GOT3 (cell line): ENCODE measurements around the gene GASK1B.

Source experiments
- DNase-seq: peaks from one replicate; lab custom pipeline; 2025; ENCODE audit warnings: mixed read lengths; lab: John Stamatoyannopoulos, UW

Gene GASK1B

GRCh38 chr4:158172261-158173258, at the start of gene GASK1B:
GASK1B (minus strand) TSS chr4:158173025; CDS start chr4:158171375, 1,650 bp downstream.
- DNase-seq, result no peak

GRCh38 chr4:158219623-158220022, 46.8 kb upstream of the GASK1B start:
- no peak for DNase-seq

- no peak for DNase-seq
These were observed 44.9 kb upstream of the GASK1B start for GRCh38 chr4:158217763-158218162.

- no peak for DNase-seq
These were observed 42.0 kb upstream of the GASK1B start for GRCh38 chr4:158214856-158215255.

- DNase-seq, result no peak
These were observed 40.6 kb upstream of the GASK1B start for GRCh38 chr4:158213466-158213865.

GRCh38 chr4:158211222-158211621, 38.4 kb upstream of the GASK1B start:
- DNase-seq, result no peak

- no peak for DNase-seq
These were observed 37.3 kb upstream of the GASK1B start, which contains the start of gene TMEM144 for GRCh38 chr4:158209825-158210807. TMEM144 (plus strand) TSS chr4:158210486; CDS start chr4:158212668, 2,182 bp downstream.

GRCh38 chr4:158208963-158209640, 36.3 kb upstream of the GASK1B start:
- no peak for DNase-seq

GRCh38 chr4:158203929-158204328, 31.1 kb upstream of the GASK1B start:
- no peak for DNase-seq

GRCh38 chr4:158203436-158203835, 30.6 kb upstream of the GASK1B start:
- DNase-seq, result no peak

GRCh38 chr4:158202481-158202880, 29.7 kb upstream of the GASK1B start:
- DNase-seq, result no peak

- DNase-seq, result no peak
These were observed 29.1 kb upstream of the GASK1B start for GRCh38 chr4:158201876-158202275.

GRCh38 chr4:158201322-158201721, 28.5 kb upstream of the GASK1B start:
- no peak for DNase-seq

GRCh38 chr4:158200214-158200613, 27.4 kb upstream of the GASK1B start:
- no peak for DNase-seq

- no peak for DNase-seq
These were observed 24.5 kb upstream of the GASK1B start for GRCh38 chr4:158197194-158197776.

- DNase-seq, result no peak
These were observed 22.5 kb upstream of the GASK1B start for GRCh38 chr4:158195297-158195696.

GRCh38 chr4:158193171-158193749, 20.4 kb upstream of the GASK1B start:
- DNase-seq, result no peak

- DNase-seq, result no peak
These were observed 19.8 kb upstream of the GASK1B start for GRCh38 chr4:158192439-158193158.

GRCh38 chr4:158190718-158191117, 17.9 kb upstream of the GASK1B start:
- no peak for DNase-seq

GRCh38 chr4:158189422-158189821, 16.6 kb upstream of the GASK1B start:
- no peak for DNase-seq
